ENCODE measurements around the gene MEGF10.

DNA sequence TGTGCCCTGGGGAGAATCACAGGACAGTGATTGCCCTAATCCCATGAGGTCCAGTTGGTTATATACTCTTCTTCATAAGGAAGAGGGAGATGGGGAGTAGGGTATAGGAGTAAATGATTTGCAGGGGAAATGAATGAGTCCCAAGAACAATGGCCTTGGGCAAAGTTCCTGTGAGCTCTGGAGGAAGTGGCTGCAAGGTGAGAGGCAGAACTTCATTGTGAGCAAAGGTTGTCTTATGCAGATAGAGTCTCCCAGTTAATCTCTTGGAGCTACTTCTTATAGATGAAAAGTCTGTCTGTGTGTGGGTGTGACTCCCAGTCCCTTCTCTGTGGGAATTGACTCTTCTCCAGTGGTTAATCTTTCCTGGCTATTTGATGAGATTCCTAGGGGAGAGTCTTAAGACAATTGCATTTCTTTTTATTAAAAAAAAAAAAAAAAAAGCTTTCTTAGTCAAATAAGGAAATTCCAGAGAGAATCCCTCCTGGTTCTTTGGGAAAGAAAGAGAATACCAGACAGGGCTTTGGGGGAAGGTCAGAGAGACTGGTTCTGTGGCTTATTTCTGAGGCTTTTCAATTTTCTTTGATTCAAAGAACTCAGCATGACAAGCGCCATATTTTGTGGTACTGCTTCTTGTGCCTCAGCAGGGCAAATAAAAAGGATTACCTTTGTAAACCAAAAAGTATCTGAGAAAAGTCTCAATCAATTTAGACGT, 33.6 kb upstream of the MEGF10 start:
- TF ChIP-seq POLR2AphosphoS5 (IDR thresholded peaks at IDR 0.05; ENCODE audit: low read depth, low read length) = no peak
- no peak for TF ChIP-seq POLR2A (IDR thresholded peaks at IDR 0.05; ENCODE audit: low read depth, low read length)
- TF ChIP-seq TAF1 (IDR thresholded peaks at IDR 0.05; ENCODE audit: borderline replicate concordance, low read depth, low read length) = no peak

Measured in GM12892 (cell line).